Panc1 (cell line): ENCODE results near the gene HESX1.
A peak's percentile ranks its signal among the peaks of the same experiment; 100 is the strongest.

ENCODE experiments used
- CTCF ChIP-seq: fragments of 450-650 bp; IDR thresholded peaks from 2 replicates; pipeline ENCODE4 v1.5.1; 2017; ENCODE audit warnings: mild to moderate bottlenecking
- POLR2AphosphoS5 ChIP-seq: IDR thresholded peaks from 2 replicates; pipeline ENCODE4 v1.6.1; 2012; ENCODE audit warnings: mild to moderate bottlenecking, low read depth, low read length, moderate library complexity
- REST ChIP-seq, 2 experiments: IDR thresholded peaks; 2 replicates each; pipeline ENCODE4 v1.6.1; 2011 to 2012; ENCODE audit warnings: low read depth in 2 of 2, control low read depth in 1 of 2, low read length in 1 of 2, mild to moderate bottlenecking in 1 of 2, moderate library complexity in 1 of 2; ENCODE audit not compliant: insufficient read depth in 1 of 2
- SIN3A ChIP-seq: IDR thresholded peaks from 2 replicates; pipeline ENCODE4 v1.6.1; 2012; ENCODE audit warnings: low read depth, mild to moderate bottlenecking, low read length, moderate library complexity, borderline replicate concordance; ENCODE audit not compliant: insufficient read depth
- TCF7L2 ChIP-seq: IDR thresholded peaks from 2 replicates; pipeline ENCODE4 v1.6.1; 2011; ENCODE audit warnings: mild to moderate bottlenecking, low read depth, low read length, inconsistent platforms

GRCh38 chr3:57169872-57170623, 29.7 kb downstream of the HESX1 start:
- TF ChIP-seq CTCF (peak; percentile 90), REST (IDR thresholded peaks at IDR 0.05; ENCODE audit: insufficient read depth in 1 of 2, low read depth in 2 of 2, low read length in 1 of 2) (no peak), POLR2AphosphoS5 (no peak), TCF7L2 (peak; percentile 71), SIN3A (no peak)
